Gastroesophageal sphincter (tissue), 3 donors: Measurements from ENCODE around the gene FBXL16.

Experiments
- EP300 ChIP-seq: sonication (generic); formaldehyde crosslinking; IDR thresholded peaks from one replicate; pipeline ENCODE4 v1.6.1; 2017; ENCODE audit warnings: antibody characterized with exemption, mild to moderate bottlenecking
- POLR2AphosphoS5 ChIP-seq: sonication (generic); formaldehyde crosslinking; IDR thresholded peaks from one replicate; pipeline ENCODE4 v1.6.1; 2017; ENCODE audit warnings: antibody characterized with exemption
- TF ChIP-seq, protein P1 (sequence below), 4 experiments: fragments of 200-600 bp in 2 of 4; fragments of 450-650 bp in 2 of 4; sonication (generic) in 1 of 4; IDR thresholded peaks; one replicate each; pipeline ENCODE4 v1.5.1; 2017 to 2019; ENCODE audit warnings: antibody characterized with exemption in 4 of 4, mild to moderate bottlenecking in 2 of 4, moderate library complexity in 2 of 4

DNA sequence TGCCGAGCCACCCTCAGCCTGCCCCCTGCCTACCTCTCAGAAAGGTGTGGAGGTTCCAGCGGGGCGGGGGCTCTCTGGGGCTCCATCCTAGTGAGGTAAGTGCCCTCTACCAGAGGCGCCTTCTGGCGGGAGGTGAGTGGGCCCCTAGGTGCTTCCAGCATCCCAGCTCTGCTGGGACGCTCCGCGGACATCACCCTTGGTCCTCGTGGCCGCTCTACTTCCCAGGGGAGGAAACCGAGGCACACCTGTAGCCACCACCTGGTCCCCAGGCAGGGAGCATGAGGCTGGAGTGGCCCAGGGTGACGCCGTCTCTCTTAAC, 62.6 kb downstream of the FBXL16 start:
- TF ChIP-seq, protein P1, sequence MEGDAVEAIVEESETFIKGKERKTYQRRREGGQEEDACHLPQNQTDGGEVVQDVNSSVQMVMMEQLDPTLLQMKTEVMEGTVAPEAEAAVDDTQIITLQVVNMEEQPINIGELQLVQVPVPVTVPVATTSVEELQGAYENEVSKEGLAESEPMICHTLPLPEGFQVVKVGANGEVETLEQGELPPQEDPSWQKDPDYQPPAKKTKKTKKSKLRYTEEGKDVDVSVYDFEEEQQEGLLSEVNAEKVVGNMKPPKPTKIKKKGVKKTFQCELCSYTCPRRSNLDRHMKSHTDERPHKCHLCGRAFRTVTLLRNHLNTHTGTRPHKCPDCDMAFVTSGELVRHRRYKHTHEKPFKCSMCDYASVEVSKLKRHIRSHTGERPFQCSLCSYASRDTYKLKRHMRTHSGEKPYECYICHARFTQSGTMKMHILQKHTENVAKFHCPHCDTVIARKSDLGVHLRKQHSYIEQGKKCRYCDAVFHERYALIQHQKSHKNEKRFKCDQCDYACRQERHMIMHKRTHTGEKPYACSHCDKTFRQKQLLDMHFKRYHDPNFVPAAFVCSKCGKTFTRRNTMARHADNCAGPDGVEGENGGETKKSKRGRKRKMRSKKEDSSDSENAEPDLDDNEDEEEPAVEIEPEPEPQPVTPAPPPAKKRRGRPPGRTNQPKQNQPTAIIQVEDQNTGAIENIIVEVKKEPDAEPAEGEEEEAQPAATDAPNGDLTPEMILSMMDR (IDR thresholded peaks at IDR 0.05): no peak
- TF ChIP-seq EP300 (no peak), POLR2AphosphoS5 (no peak)
